ENCODE measurements around the gene ALDH1B1.

The ALDH1B1 gene

DNA sequence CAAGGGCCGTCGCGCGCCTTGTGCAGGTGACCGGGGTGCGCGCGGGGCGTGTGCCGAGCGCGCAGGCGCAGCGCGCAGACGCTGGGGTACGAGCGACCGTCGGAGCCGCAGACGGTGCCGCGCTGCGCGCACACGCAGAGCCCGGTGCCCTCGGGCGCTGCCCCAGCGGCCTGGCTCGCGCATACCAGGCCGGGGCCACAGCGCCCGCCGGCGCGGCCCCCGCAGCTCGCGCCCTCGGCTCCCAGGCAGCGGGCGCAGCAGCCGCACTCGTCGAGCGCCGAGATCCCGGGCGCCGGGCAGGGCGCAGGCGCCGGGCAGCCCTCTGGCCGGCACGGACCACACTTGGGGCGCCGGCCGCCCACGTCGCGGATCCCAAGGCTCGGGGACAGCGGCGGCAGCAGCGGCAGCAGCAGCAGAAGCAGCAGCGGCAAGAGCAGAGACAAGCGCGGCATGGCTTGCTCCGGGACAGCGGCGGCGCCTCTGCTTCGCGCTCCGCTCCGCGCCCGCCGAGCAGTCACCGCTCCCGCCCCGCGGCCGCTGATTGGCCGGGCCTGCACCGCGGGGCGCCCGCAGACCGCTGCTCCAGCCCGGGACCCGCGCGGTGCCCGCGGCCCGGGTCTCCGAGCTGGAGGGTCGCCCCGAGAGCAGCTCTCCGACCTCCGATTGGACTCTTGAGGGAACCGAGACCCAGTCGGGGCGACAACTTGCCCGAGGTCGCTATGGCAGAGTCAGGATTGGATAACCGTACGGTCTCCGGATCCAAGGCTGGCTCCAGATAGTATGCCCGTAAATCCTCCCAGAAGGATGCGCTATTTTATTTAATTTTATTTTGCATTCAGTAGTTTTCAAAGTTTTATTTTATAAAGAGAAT, 31.7 kb downstream of the ALDH1B1 start, which contains the start of gene IGFBPL1:
Gene IGFBPL1, minus strand, starts transcription at position 482 of the 871 bp plus-strand sequence. Its CDS starts 30 bp downstream, at position 452.
- Histone ChIP-seq H3K9ac (ENCODE audit: low read depth, low read length, poor library complexity) (peak within 1 kb of the TSS; percentile 88), H3K4ac (ENCODE audit: low read length) (no peak within 1 kb of the TSS), H3K27ac (replicated peaks; ENCODE audit: low read length) (no peak within 1 kb of the TSS), H2BK15ac (ENCODE audit: low read length) (peak within 1 kb of the TSS; percentile 52), H4K8ac (ENCODE audit: low read depth, low read length) (no peak within 1 kb of the TSS), H3K4me3 (ENCODE audit: low read length in 2 of 2) (peak within 1 kb of the TSS; percentile 81 to 84), H2BK12ac (ENCODE audit: low read length) (no peak within 1 kb of the TSS), H3K23ac (ENCODE audit: low read depth, low read length, poor library complexity) (no peak within 1 kb of the TSS), H3K9me3 (replicated peaks in 1 of 2; ENCODE audit: control insufficient read depth in 2 of 2, insufficient read depth in 1 of 2, low read depth in 1 of 2, low read length in 2 of 2) (no peaks in the 10 kb centered on the region), H2BK5ac (ENCODE audit: low read length) (no peak within 1 kb of the TSS), H2AK5ac (ENCODE audit: low read depth, low read length) (no peak within 1 kb of the TSS), H3K36me3 (replicated peaks in 1 of 2; ENCODE audit: control insufficient read depth in 2 of 2, insufficient read depth in 2 of 2, low read length in 2 of 2) (peaks cover 0 to 16% of the 10 kb centered on the region in 2 donors), H3K27me3 (ENCODE audit: control insufficient read depth in 3 of 3, insufficient read depth in 3 of 3, low read depth in 1 of 3, low read length in 3 of 3) (peaks cover 0 to 17% (median 0%) of the 10 kb centered on the region in 3 experiments), H2BK120ac (ENCODE audit: low read depth, low read length) (no peak within 1 kb of the TSS), H3K79me1 (ENCODE audit: low read depth, low read length) (no peaks in the 10 kb centered on the region), H2AFZ (ENCODE audit: low read length) (peak within 1 kb of the TSS; percentile 95), H4K91ac (ENCODE audit: low read depth, low read length, poor library complexity) (no peak within 1 kb of the TSS), H3K18ac (ENCODE audit: low read length) (peak within 1 kb of the TSS; percentile 93), H3K4me2 (ENCODE audit: insufficient read depth, low read length, poor library complexity, severe bottlenecking) (peak within 1 kb of the TSS; percentile 89), H3K14ac (ENCODE audit: low read length) (no peak within 1 kb of the TSS), H3K4me1 (ENCODE audit: control insufficient read depth in 2 of 2, insufficient read depth in 1 of 2, low read depth in 1 of 2, low read length in 2 of 2) (peaks cover 24 to 33% of the 10 kb centered on the region in 2 donors)
- WGBS, 2 donors (ENCODE audit: extremely low coverage in 2 of 2, insufficient read length in 2 of 2, insufficient replicate concordance in 1 of 2) = no CpG with 5 or more reads among the region's 115 CpGs
- peak; percentile 51 for DNase-seq (ENCODE audit: low spot score)

DNA sequence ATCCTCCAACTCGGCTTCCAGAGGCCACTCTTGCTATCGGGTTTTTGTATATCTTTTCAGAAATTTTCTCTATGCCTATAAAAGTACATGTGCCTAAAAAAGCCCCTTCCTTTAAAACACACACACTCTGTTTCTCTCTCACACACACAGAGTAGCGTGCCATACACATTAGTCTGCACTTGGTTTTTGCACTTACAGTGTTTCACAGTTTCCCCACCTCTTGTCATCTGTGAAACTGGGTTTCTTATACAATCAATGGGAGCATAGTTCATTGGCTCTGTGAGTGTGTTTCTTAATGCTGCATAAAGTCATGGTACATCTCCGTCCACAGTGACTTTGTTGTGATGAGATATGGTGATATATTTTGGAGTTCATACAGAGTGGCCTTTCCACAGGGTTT, 32.4 kb downstream of the ALDH1B1 start:
- H3K27me3 ChIP-seq (ENCODE audit: control insufficient read depth in 3 of 3, insufficient read depth in 3 of 3, low read depth in 1 of 3, low read length in 3 of 3) = peaks cover 0 to 17% (median 0%) of the 10 kb centered on the region in 3 experiments

DNA sequence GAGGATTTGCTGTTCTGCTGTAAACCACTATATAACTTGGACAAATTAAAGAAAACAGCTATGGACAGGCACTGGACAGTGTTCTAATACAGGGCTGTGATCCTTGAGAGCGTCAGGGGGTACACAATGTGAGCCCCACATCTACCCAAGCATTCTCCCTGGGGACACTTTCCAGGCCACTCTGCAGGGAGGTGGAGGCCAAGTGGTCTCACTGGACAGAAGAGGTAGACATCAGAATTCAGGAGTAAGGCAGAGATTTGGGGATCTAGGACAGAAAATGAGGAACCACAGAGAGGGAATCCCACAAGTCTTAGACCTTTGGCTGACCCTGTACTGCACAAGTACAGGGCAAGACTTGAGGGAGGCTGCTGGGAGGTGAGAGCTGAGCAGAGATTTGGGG, 35.6 kb downstream of the ALDH1B1 start:
- Histone ChIP-seq H3K4ac (ENCODE audit: low read length) (no peak overlapping the region), H3K27me3 (ENCODE audit: control insufficient read depth in 3 of 3, insufficient read depth in 3 of 3, low read depth in 1 of 3, low read length in 3 of 3) (peaks cover 0 to 17% (median 0%) of the 10 kb centered on the region in 3 experiments), H4K8ac (ENCODE audit: low read depth, low read length) (no peak overlapping the region), H3K18ac (ENCODE audit: low read length) (no peak overlapping the region), H3K79me1 (ENCODE audit: low read depth, low read length) (no peaks in the 10 kb centered on the region), H3K9me3 (replicated peaks in 1 of 2; ENCODE audit: control insufficient read depth in 2 of 2, insufficient read depth in 1 of 2, low read depth in 1 of 2, low read length in 2 of 2) (no peaks in the 10 kb centered on the region), H3K23ac (ENCODE audit: low read depth, low read length, poor library complexity) (no peak overlapping the region), H2AFZ (ENCODE audit: low read length) (no peak overlapping the region), H3K4me1 (ENCODE audit: control insufficient read depth in 2 of 2, insufficient read depth in 1 of 2, low read depth in 1 of 2, low read length in 2 of 2) (peaks cover 6 to 9% of the 10 kb centered on the region in 2 donors), H4K91ac (ENCODE audit: low read depth, low read length, poor library complexity) (no peak overlapping the region), H2BK12ac (ENCODE audit: low read length) (no peak overlapping the region), H3K4me2 (ENCODE audit: insufficient read depth, low read length, poor library complexity, severe bottlenecking) (no peak overlapping the region), H2AK5ac (ENCODE audit: low read depth, low read length) (no peak overlapping the region), H2BK120ac (ENCODE audit: low read depth, low read length) (no peak overlapping the region), H3K36me3 (replicated peaks in 1 of 2; ENCODE audit: control insufficient read depth in 2 of 2, insufficient read depth in 2 of 2, low read length in 2 of 2) (peaks cover 0 to 6% of the 10 kb centered on the region in 2 donors), H2BK5ac (ENCODE audit: low read length) (no peak overlapping the region), H2BK15ac (ENCODE audit: low read length) (no peak overlapping the region), H3K14ac (ENCODE audit: low read length) (no peak overlapping the region), H3K9ac (ENCODE audit: low read depth, low read length, poor library complexity) (no peak overlapping the region), H3K4me3 (ENCODE audit: low read length in 2 of 2) (no peak overlapping the region), H3K27ac (replicated peaks; ENCODE audit: low read length) (no peak overlapping the region)
- no CpG with 5 or more reads among the region's 1 CpG for WGBS, 2 donors (ENCODE audit: extremely low coverage in 2 of 2, insufficient read length in 2 of 2, insufficient replicate concordance in 1 of 2)
- no peak for DNase-seq (ENCODE audit: low spot score)

More for the DNA sequence above, 32.4 kb downstream of the ALDH1B1 start:
- Histone ChIP-seq H3K79me1 (ENCODE audit: low read depth, low read length) (no peaks in the 10 kb centered on the region), H3K27ac (replicated peaks; ENCODE audit: low read length) (no peak overlapping the region), H2BK5ac (ENCODE audit: low read length) (no peak overlapping the region), H4K8ac (ENCODE audit: low read depth, low read length) (no peak overlapping the region), H2BK12ac (ENCODE audit: low read length) (no peak overlapping the region), H3K9ac (ENCODE audit: low read depth, low read length, poor library complexity) (no peak overlapping the region), H3K36me3 (replicated peaks in 1 of 2; ENCODE audit: control insufficient read depth in 2 of 2, insufficient read depth in 2 of 2, low read length in 2 of 2) (peaks cover 0 to 11% of the 10 kb centered on the region in 2 donors), H3K23ac (ENCODE audit: low read depth, low read length, poor library complexity) (no peak overlapping the region), H2AFZ (ENCODE audit: low read length) (peak overlapping the region; percentile 95), H3K18ac (ENCODE audit: low read length) (no peak overlapping the region), H3K4me1 (ENCODE audit: control insufficient read depth in 2 of 2, insufficient read depth in 1 of 2, low read depth in 1 of 2, low read length in 2 of 2) (peaks cover 20 to 29% of the 10 kb centered on the region in 2 donors), H4K91ac (ENCODE audit: low read depth, low read length, poor library complexity) (no peak overlapping the region), H3K4ac (ENCODE audit: low read length) (no peak overlapping the region), H3K14ac (ENCODE audit: low read length) (no peak overlapping the region), H2BK120ac (ENCODE audit: low read depth, low read length) (no peak overlapping the region), H3K4me3 (ENCODE audit: low read length in 2 of 2) (peak overlapping the region in 1 of 2 donors; percentile 81), H2AK5ac (ENCODE audit: low read depth, low read length) (no peak overlapping the region), H3K4me2 (ENCODE audit: insufficient read depth, low read length, poor library complexity, severe bottlenecking) (no peak overlapping the region), H3K9me3 (replicated peaks in 1 of 2; ENCODE audit: control insufficient read depth in 2 of 2, insufficient read depth in 1 of 2, low read depth in 1 of 2, low read length in 2 of 2) (no peaks in the 10 kb centered on the region), H2BK15ac (ENCODE audit: low read length) (no peak overlapping the region)
- DNase-seq (ENCODE audit: low spot score) = no peak
- no CpG with 5 or more reads among the region's 4 CpGs for whole genome bisulfite sequencing, 2 donors (ENCODE audit: extremely low coverage in 2 of 2, insufficient read length in 2 of 2, insufficient replicate concordance in 1 of 2)

GRCh38 chr9:38431116-38431515, 38.6 kb downstream of the ALDH1B1 start:
- H4K91ac ChIP-seq (ENCODE audit: low read depth, low read length, poor library complexity) = no peak overlapping the region
- H3K4me3 ChIP-seq (ENCODE audit: low read length in 2 of 2) = no peak overlapping the region
- H2BK120ac ChIP-seq (ENCODE audit: low read depth, low read length) = no peak overlapping the region
- H3K23ac ChIP-seq (ENCODE audit: low read depth, low read length, poor library complexity) = no peak overlapping the region
- no CpG with 5 or more reads among the region's 4 CpGs for WGBS, 2 donors (ENCODE audit: extremely low coverage in 2 of 2, insufficient read length in 2 of 2, insufficient replicate concordance in 1 of 2)
- peaks cover 0 to 6% of the 10 kb centered on the region in 2 donors for H3K36me3 ChIP-seq (replicated peaks in 1 of 2; ENCODE audit: control insufficient read depth in 2 of 2, insufficient read depth in 2 of 2, low read length in 2 of 2)
- no peaks in the 10 kb centered on the region for H3K79me1 ChIP-seq (ENCODE audit: low read depth, low read length)
- H2BK5ac ChIP-seq (ENCODE audit: low read length) = no peak overlapping the region
- no peak overlapping the region for H3K4ac ChIP-seq (ENCODE audit: low read length)
- H3K4me2 ChIP-seq (ENCODE audit: insufficient read depth, low read length, poor library complexity, severe bottlenecking) = no peak overlapping the region
- no peaks in the 10 kb centered on the region for H3K4me1 ChIP-seq (ENCODE audit: control insufficient read depth in 2 of 2, insufficient read depth in 1 of 2, low read depth in 1 of 2, low read length in 2 of 2)
- no peak overlapping the region for H3K27ac ChIP-seq (replicated peaks; ENCODE audit: low read length)
- H3K27me3 ChIP-seq (ENCODE audit: control insufficient read depth in 3 of 3, insufficient read depth in 3 of 3, low read depth in 1 of 3, low read length in 3 of 3) = no peaks in the 10 kb centered on the region
- no peak overlapping the region for H2AFZ ChIP-seq (ENCODE audit: low read length)
- H3K18ac ChIP-seq (ENCODE audit: low read length) = no peak overlapping the region
- H2AK5ac ChIP-seq (ENCODE audit: low read depth, low read length) = no peak overlapping the region
- H2BK12ac ChIP-seq (ENCODE audit: low read length) = no peak overlapping the region
- no peak overlapping the region for H3K14ac ChIP-seq (ENCODE audit: low read length)
- no peak overlapping the region for H3K9ac ChIP-seq (ENCODE audit: low read depth, low read length, poor library complexity)
- H3K9me3 ChIP-seq (replicated peaks in 1 of 2; ENCODE audit: control insufficient read depth in 2 of 2, insufficient read depth in 1 of 2, low read depth in 1 of 2, low read length in 2 of 2) = peaks cover 0 to 2% of the 10 kb centered on the region in 2 donors
- no peak for DNase-seq (ENCODE audit: low spot score)
- H4K8ac ChIP-seq (ENCODE audit: low read depth, low read length) = no peak overlapping the region
- no peak overlapping the region for H2BK15ac ChIP-seq (ENCODE audit: low read length)
